Mononuclear cell (primary cell): ENCODE data around the gene OR1I1. TPM values are rescaled to one million over a fixed set of nuclear protein-coding genes. Genes with fewer than 3 reads are reported as not detected.

Source experiments
- H3K27me3 ChIP-seq: 2 replicates; pipeline ENCODE4 v1.6.0; 2011; ENCODE audit warnings: low read length, control low read depth; ENCODE audit not compliant: insufficient read depth
- H3K4me1 ChIP-seq: 2 replicates; pipeline ENCODE4 v1.5.1; 2011; ENCODE audit warnings: mild to moderate bottlenecking, low read length, control low read depth; ENCODE audit not compliant: insufficient read depth
- H3K4me3 ChIP-seq: 2 replicates; pipeline ENCODE4 v1.5.1; 2011; ENCODE audit warnings: mild to moderate bottlenecking, low read length, moderate library complexity
- H3K9me3 ChIP-seq: 2 replicates; pipeline ENCODE4 v1.5.1; 2011; ENCODE audit warnings: low read depth, mild to moderate bottlenecking, control low read depth, low read length
- total RNA-seq: library from RNA; depleted of rRNA; stranded (reverse); fragments of >200 nt; gene quantifications from one replicate; pipeline ENCODE4 v1.2.3, GENCODE V29; 2012

The OR1I1 gene
- total RNA-seq, 1 donor: not detected

- Histone ChIP-seq H3K9me3 (no peaks in the 10 kb centered on the region), H3K27me3 (peaks cover 21% of the 10 kb centered on the region), H3K4me1 (no peaks in the 10 kb centered on the region), H3K4me3 (no peak overlapping the region)
Measured at GRCh38 chr19:15108145-15108844, 26.3 kb downstream of the OR1I1 start.

- H3K27me3 ChIP-seq: peaks cover 21% of the 10 kb centered on the region
- H3K4me3 ChIP-seq: no peak overlapping the region
- H3K9me3 ChIP-seq: no peaks in the 10 kb centered on the region
- no peaks in the 10 kb centered on the region for H3K4me1 ChIP-seq
Measured at GRCh38 chr19:15108845-15109767, 27.1 kb downstream of the OR1I1 start.

- Histone ChIP-seq H3K9me3 (no peaks in the 10 kb centered on the region), H3K4me1 (no peaks in the 10 kb centered on the region), H3K27me3 (peaks cover 21% of the 10 kb centered on the region), H3K4me3 (no peak overlapping the region)
Measured at GRCh38 chr19:15109768-15110417, 27.9 kb downstream of the OR1I1 start.

DNA sequence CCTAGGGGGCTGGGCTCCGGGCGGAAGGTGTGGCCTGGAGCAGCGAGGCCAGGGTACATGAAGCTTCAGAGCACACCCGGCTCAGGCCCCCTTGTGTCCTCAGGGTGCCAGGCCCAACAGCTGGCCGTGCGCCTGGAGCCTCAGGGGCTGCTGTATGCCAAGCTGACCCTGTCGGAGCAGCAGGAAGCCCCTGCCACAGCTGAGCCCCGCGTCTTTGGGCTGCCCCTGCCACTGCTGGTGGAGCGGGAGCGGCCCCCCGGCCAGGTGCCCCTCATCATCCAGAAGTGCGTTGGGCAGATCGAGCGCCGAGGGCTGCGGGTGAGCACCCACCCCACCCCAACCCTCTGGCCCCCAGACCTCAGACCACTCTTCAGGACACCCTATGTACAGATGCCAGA, 28.4 kb downstream of the OR1I1 start:
- Histone ChIP-seq H3K4me3 (no peak overlapping the region), H3K9me3 (no peaks in the 10 kb centered on the region), H3K4me1 (no peaks in the 10 kb centered on the region), H3K27me3 (peaks cover 21% of the 10 kb centered on the region)

GRCh38 chr19:15111758-15112157, 29.7 kb downstream of the OR1I1 start:
- Histone ChIP-seq H3K9me3 (no peaks in the 10 kb centered on the region), H3K4me3 (no peak overlapping the region), H3K27me3 (peaks cover 10% of the 10 kb centered on the region), H3K4me1 (no peaks in the 10 kb centered on the region)

DNA sequence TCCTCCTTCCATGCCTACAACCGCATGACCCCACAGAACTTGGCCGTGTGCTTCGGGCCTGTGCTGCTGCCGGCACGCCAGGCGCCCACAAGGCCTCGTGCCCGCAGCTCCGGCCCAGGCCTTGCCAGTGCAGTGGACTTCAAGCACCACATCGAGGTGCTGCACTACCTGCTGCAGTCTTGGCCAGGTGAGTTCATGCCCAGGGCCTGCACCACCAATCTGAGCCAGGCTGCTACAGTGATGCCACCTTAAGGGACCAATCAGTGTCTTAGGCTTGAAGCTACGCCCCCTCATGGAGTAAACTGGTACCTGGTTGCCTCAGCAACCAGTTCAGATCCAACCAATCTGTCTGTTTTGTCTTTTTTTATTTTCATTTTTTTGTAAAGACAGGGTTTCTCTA, 30.4 kb downstream of the OR1I1 start:
- Histone ChIP-seq H3K4me3 (no peak overlapping the region), H3K4me1 (no peaks in the 10 kb centered on the region), H3K9me3 (no peaks in the 10 kb centered on the region), H3K27me3 (peaks cover 8% of the 10 kb centered on the region)

GRCh38 chr19:15113245-15114152, 31.5 kb downstream of the OR1I1 start:
- no peak overlapping the region for H3K4me3 ChIP-seq
- no peaks in the 10 kb centered on the region for H3K4me1 ChIP-seq
- H3K27me3 ChIP-seq: no peaks in the 10 kb centered on the region
- no peaks in the 10 kb centered on the region for H3K9me3 ChIP-seq

- no peaks in the 10 kb centered on the region for H3K4me1 ChIP-seq
- H3K4me3 ChIP-seq: no peak overlapping the region
- no peaks in the 10 kb centered on the region for H3K27me3 ChIP-seq
- no peaks in the 10 kb centered on the region for H3K9me3 ChIP-seq
Measured at GRCh38 chr19:15114153-15114540, 32.1 kb downstream of the OR1I1 start.

DNA sequence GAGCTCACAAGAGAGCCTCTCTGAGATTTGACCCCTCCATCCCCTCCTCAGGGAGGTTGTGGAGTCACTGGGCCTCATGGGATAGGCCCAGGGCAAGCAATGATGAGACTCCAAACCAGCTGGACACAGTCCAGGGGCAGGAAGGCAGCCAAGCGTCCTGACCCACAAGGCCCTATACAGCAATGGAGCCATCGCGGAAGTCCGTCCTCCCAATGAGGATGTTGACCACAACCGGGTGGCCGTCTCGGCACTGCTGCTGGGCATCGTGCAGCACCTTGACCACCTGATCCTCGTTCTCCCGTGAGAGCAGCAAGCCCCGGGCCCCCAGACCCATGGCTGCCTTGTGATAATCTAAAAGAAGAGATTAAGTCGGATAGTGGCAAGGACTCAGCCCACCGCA, 33.1 kb downstream of the OR1I1 start:
- H3K4me3 ChIP-seq: no peak overlapping the region
- no peaks in the 10 kb centered on the region for H3K4me1 ChIP-seq
- H3K9me3 ChIP-seq: no peaks in the 10 kb centered on the region
- H3K27me3 ChIP-seq: no peaks in the 10 kb centered on the region

- no peaks in the 10 kb centered on the region for H3K9me3 ChIP-seq
- H3K27me3 ChIP-seq: no peaks in the 10 kb centered on the region
- H3K4me3 ChIP-seq: no peak overlapping the region
- H3K4me1 ChIP-seq: no peaks in the 10 kb centered on the region
Measured at GRCh38 chr19:15115762-15116615, 34.0 kb downstream of the OR1I1 start.

DNA sequence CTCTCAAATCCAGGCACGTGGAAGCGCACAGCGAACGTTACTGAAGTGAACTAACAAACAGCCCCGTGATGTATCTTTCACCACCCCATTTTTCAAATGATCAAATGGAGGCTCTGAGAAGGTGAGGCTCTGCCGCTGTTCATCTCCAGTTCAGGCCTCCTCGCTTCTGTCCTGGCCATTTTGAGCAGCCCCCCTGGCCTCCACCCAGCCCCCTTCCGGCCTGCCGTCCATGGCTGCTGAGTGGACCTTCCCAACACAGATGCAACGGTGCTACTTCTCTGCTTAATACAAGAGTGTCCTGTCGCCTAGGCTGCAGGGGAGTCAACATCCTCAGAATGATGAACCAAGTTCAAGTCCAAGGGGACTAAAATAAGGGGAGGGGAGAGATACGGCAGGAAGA, 34.8 kb downstream of the OR1I1 start:
- no peaks in the 10 kb centered on the region for H3K9me3 ChIP-seq
- H3K4me3 ChIP-seq: no peak overlapping the region
- H3K27me3 ChIP-seq: no peaks in the 10 kb centered on the region
- H3K4me1 ChIP-seq: no peaks in the 10 kb centered on the region

- Histone ChIP-seq H3K27me3 (no peaks in the 10 kb centered on the region), H3K9me3 (no peaks in the 10 kb centered on the region), H3K4me3 (no peak overlapping the region)
Measured at GRCh38 chr19:15118248-15118647, 36.2 kb downstream of the OR1I1 start.

GRCh38 chr19:15118789-15119494, 36.9 kb downstream of the OR1I1 start:
- Histone ChIP-seq H3K4me1 (no peaks in the 10 kb centered on the region), H3K9me3 (no peaks in the 10 kb centered on the region), H3K4me3 (no peak overlapping the region), H3K27me3 (no peaks in the 10 kb centered on the region)

More at GRCh38 chr19:15118248-15118647, 36.2 kb downstream of the OR1I1 start:
- H3K4me1 ChIP-seq: no peaks in the 10 kb centered on the region
